CD14-positive monocyte (primary cell): ENCODE data around the gene PXDN. TPM values are rescaled to one million over a fixed set of nuclear protein-coding genes. Genes with fewer than 3 reads are reported as not detected.

ENCODE experiments used
- DNase-seq, 3 donors: peaks; one replicate each; pipeline ENCODE4 v3.0.0-alpha.2; 2011 to 2022
- H2AFZ ChIP-seq: 2 replicates; pipeline ENCODE4 v1.6.0; 2012; ENCODE audit warnings: mild to moderate bottlenecking, low read depth, low read length, inconsistent platforms; ENCODE audit not compliant: insufficient read depth, poor library complexity, severe bottlenecking
- H3K27ac ChIP-seq, 2 donors: 1 replicate in 1 of 2; 2 replicates in 1 of 2; pipeline ENCODE4 v1.5.1; 2012 to 2013; ENCODE audit warnings: low read length in 2 of 2, control low read depth in 1 of 2, inconsistent platforms in 1 of 2, low read depth in 1 of 2, mild to moderate bottlenecking in 1 of 2
- H3K27me3 ChIP-seq, 2 donors: one replicate each; pipeline versions ENCODE4 v1.6.0 to v1.6.1; 2011 to 2013; ENCODE audit warnings: low read length in 2 of 2; ENCODE audit not compliant: control insufficient read depth in 2 of 2, insufficient read depth in 2 of 2
- H3K36me3 ChIP-seq, 2 donors: replicated peaks in 1 of 2; 1 replicate in 1 of 2; 2 replicates in 1 of 2; pipeline versions ENCODE4 v1.5.1 to v1.6.1; 2012 to 2013; ENCODE audit warnings: low read length in 2 of 2, control low read depth in 1 of 2, inconsistent platforms in 1 of 2, mild to moderate bottlenecking in 1 of 2; ENCODE audit not compliant: insufficient read depth in 2 of 2, control insufficient read depth in 1 of 2
- H3K4me1 ChIP-seq, 2 donors: 1 replicate in 1 of 2; 2 replicates in 1 of 2; pipeline versions ENCODE4 v1.5.1 to v1.6.1; 2012 to 2013; ENCODE audit warnings: low read length in 2 of 2, control low read depth in 1 of 2, inconsistent platforms in 1 of 2, mild to moderate bottlenecking in 1 of 2, moderate library complexity in 1 of 2; ENCODE audit not compliant: insufficient read depth in 2 of 2, control insufficient read depth in 1 of 2
- H3K4me2 ChIP-seq: replicated peaks from 2 replicates; pipeline ENCODE3; 2012; ENCODE audit warnings: low read length, moderate library complexity, mild to moderate bottlenecking; ENCODE audit not compliant: poor library complexity, severe bottlenecking; ENCODE audit errors: extremely low read depth
- H3K4me3 ChIP-seq, 3 experiments: fragments of 200-600 bp in 1 of 3; sonication (generic) in 1 of 3; replicated peaks in 1 of 3; 1 replicate in 2 of 3; 2 replicates in 1 of 3; pipeline ENCODE4 v1.5.1; 2011 to 2013; ENCODE audit warnings: low read length in 3 of 3, mild to moderate bottlenecking in 3 of 3, control low read depth in 2 of 3, low read depth in 2 of 3, inconsistent platforms in 1 of 3, moderate library complexity in 1 of 3
- H3K79me2 ChIP-seq: 2 replicates; pipeline ENCODE4 v1.6.0; 2012; ENCODE audit warnings: mild to moderate bottlenecking, control low read depth, inconsistent platforms, low read length, moderate library complexity; ENCODE audit not compliant: insufficient read depth
- H3K9ac ChIP-seq: 2 replicates; pipeline ENCODE4 v1.6.0; 2017; ENCODE audit warnings: low read length, mild to moderate bottlenecking; ENCODE audit not compliant: insufficient read depth, poor library complexity, severe bottlenecking
- H3K9me3 ChIP-seq, 2 donors: replicated peaks in 1 of 2; 1 replicate in 1 of 2; 2 replicates in 1 of 2; pipeline versions ENCODE4 v1.5.1 to v1.6.1; 2012 to 2013; ENCODE audit warnings: low read length in 2 of 2, control low read depth in 1 of 2; ENCODE audit not compliant: control insufficient read depth in 1 of 2, insufficient read depth in 1 of 2
- H4K20me1 ChIP-seq: 2 replicates; pipeline ENCODE4 v1.6.0; 2012; ENCODE audit warnings: mild to moderate bottlenecking, low read length, control low read depth, moderate library complexity; ENCODE audit not compliant: insufficient read depth
- H3K27ac Mint-ChIP-seq, 7 donors: one replicate each; pipeline ENCODE4 v1.8.0; 2020; ENCODE audit warnings: mild to moderate bottlenecking in 7 of 7, mixed read lengths in 7 of 7, moderate library complexity in 6 of 7, inconsistent platforms in 2 of 7
- H3K27me3 Mint-ChIP-seq, 3 donors: one replicate each; pipeline ENCODE4 v1.8.0; 2021 to 2022; ENCODE audit warnings: low read depth in 3 of 3, mild to moderate bottlenecking in 3 of 3, mixed read lengths in 3 of 3, moderate library complexity in 3 of 3, inconsistent platforms in 1 of 3
- H3K36me3 Mint-ChIP-seq, 2 donors: one replicate each; pipeline ENCODE4 v1.8.0; 2020; ENCODE audit warnings: mixed read lengths in 2 of 2, inconsistent platforms in 1 of 2, mild to moderate bottlenecking in 1 of 2
- H3K4me1 Mint-ChIP-seq: one replicate; pipeline ENCODE4 v1.8.0; 2020; ENCODE audit warnings: mild to moderate bottlenecking, mixed read lengths
- H3K4me3 Mint-ChIP-seq, 2 donors: one replicate each; pipeline ENCODE4 v1.8.0; 2020; ENCODE audit warnings: mild to moderate bottlenecking in 2 of 2, mixed read lengths in 2 of 2, moderate library complexity in 1 of 2
- H3K9me3 Mint-ChIP-seq, 7 donors: one replicate each; pipeline ENCODE4 v1.8.0; 2020 to 2022; ENCODE audit warnings: mixed read lengths in 7 of 7, mild to moderate bottlenecking in 6 of 7, moderate library complexity in 6 of 7, inconsistent platforms in 2 of 7
- CTCF ChIP-seq: fragments of 200-600 bp; IDR thresholded peaks from one replicate; pipeline ENCODE4 v1.8.0; 2022; ENCODE audit warnings: antibody characterized with exemption, mild to moderate bottlenecking
- WGBS: methylation state at CpG from one replicate; pipeline ENCODE4 v1.1.5; 2013; ENCODE audit warnings: missing lambda C conversion rate; ENCODE audit not compliant: insufficient coverage; 5-methylcytosine and 5-hydroxymethylcytosine counted together
- intact Hi-C, 2 donors: fragments of 100-400 bp; cut with micrococcal nuclease; formaldehyde crosslinking; loops; one replicate each; pipeline versions ENCODE4 v1.15.0 to v1.15.1; 2023
- polyA plus RNA-seq, 3 donors: library from polyadenylated mRNA; depleted of rRNA in 1 of 3; unstranded in 2 of 3; stranded (reverse) in 1 of 3; fragments of 300-500 nt in 2 of 3; fragments of >200 nt in 1 of 3; fragmentation: Illumina TruSeq in 2 of 3; gene quantifications; 1 replicate in 2 of 3; 2 replicates in 1 of 3; pipeline ENCODE4 v1.2.3, GENCODE V29; 2012 to 2021

Gene PXDN
- polyA plus RNA-seq, 3 donors = not detected

- no peak for DNase-seq
- no peak overlapping the region for H3K27ac ChIP-seq
- no peak for TF ChIP-seq CTCF
- no peak overlapping the region for H3K4me2 ChIP-seq
- H3K79me2 ChIP-seq = no peaks in the 10 kb centered on the region
- no peaks in the 10 kb centered on the region for H3K4me1 ChIP-seq
- no peaks in the 10 kb centered on the region for H3K4me1 Mint-ChIP-seq
- 97% methylated on average over 15 of the region's 16 CpGs for WGBS
- H3K9me3 ChIP-seq = peaks cover 24 to 52% of the 10 kb centered on the region in 2 donors
- H3K4me3 Mint-ChIP-seq = no peak overlapping the region
- no peak overlapping the region for H3K9ac ChIP-seq
- peaks cover 28 to 34% (median 32%) of the 10 kb centered on the region in 7 donors for H3K9me3 Mint-ChIP-seq
- no peak overlapping the region for H3K4me3 ChIP-seq
- H3K27me3 Mint-ChIP-seq = peaks cover 3 to 4% (median 4%) of the 10 kb centered on the region in 3 donors
- H3K27ac Mint-ChIP-seq = peak overlapping the region in 1 of 7 donors; percentile 45
- no peaks in the 10 kb centered on the region for H3K36me3 ChIP-seq
- intact Hi-C loops = no loop called here
- H3K27me3 ChIP-seq = no peaks in the 10 kb centered on the region
- no peaks in the 10 kb centered on the region for H3K36me3 Mint-ChIP-seq
- no peak overlapping the region for H2AFZ ChIP-seq
- H4K20me1 ChIP-seq = no peaks in the 10 kb centered on the region
Observed at GRCh38 chr2:1754461-1755170, 10.3 kb upstream of the PXDN start.

DNA sequence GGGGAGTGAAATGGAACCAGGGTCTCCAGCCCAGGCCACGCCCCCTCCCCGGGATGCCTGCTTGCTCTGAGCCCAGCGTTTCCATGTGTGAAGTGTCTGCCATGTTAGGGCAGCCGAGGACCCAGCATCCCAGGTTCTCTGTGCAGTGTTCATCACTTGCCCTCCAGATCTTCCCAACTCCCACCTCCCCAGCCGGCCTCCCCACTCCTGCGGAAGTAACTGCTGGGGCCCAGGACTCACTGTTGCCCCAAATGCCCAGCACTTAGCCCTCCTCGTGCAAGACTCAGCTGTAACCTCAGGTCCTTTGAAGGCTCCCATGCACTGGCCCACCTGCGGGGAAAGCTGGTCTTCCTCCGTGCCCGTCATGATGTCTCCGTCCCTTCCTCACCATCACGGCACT, 9.7 kb upstream of the PXDN start:
- no peaks in the 10 kb centered on the region for H3K4me1 ChIP-seq
- no peaks in the 10 kb centered on the region for H4K20me1 ChIP-seq
- no peaks in the 10 kb centered on the region for H3K79me2 ChIP-seq
- H3K9me3 ChIP-seq = peaks cover 24 to 50% of the 10 kb centered on the region in 2 donors
- no peaks in the 10 kb centered on the region for H3K27me3 ChIP-seq
- H2AFZ ChIP-seq = no peak overlapping the region
- WGBS = 96% methylated on average over 10 of the region's 12 CpGs
- no peaks in the 10 kb centered on the region for H3K36me3 ChIP-seq
- H3K27ac ChIP-seq = no peak overlapping the region
- Mint-ChIP-seq H3K4me3 (no peak overlapping the region), H3K36me3 (no peaks in the 10 kb centered on the region), H3K4me1 (no peaks in the 10 kb centered on the region), H3K27me3 (peaks cover 4 to 6% (median 4%) of the 10 kb centered on the region in 3 donors), H3K9me3 (peaks cover 28 to 34% (median 32%) of the 10 kb centered on the region in 7 donors), H3K27ac (peak overlapping the region in 1 of 7 donors; percentile 45)
- no peak overlapping the region for H3K4me2 ChIP-seq
- DNase-seq = no peak
- H3K4me3 ChIP-seq = no peak overlapping the region
- H3K9ac ChIP-seq = no peak overlapping the region
- no peak for TF ChIP-seq CTCF
- intact Hi-C loops = no loop called here
